Measurements from ENCODE around the gene ARHGAP10.
A peak's percentile ranks its signal among the peaks of the same experiment; 100 is the strongest.

ARHGAP10 gene

GRCh38 chr4:147854154-147854553 is 122.3 kb downstream of the ARHGAP10 start:
- H3K27ac ChIP-seq = no peak overlapping the region
- TF ChIP-seq, protein P1, sequence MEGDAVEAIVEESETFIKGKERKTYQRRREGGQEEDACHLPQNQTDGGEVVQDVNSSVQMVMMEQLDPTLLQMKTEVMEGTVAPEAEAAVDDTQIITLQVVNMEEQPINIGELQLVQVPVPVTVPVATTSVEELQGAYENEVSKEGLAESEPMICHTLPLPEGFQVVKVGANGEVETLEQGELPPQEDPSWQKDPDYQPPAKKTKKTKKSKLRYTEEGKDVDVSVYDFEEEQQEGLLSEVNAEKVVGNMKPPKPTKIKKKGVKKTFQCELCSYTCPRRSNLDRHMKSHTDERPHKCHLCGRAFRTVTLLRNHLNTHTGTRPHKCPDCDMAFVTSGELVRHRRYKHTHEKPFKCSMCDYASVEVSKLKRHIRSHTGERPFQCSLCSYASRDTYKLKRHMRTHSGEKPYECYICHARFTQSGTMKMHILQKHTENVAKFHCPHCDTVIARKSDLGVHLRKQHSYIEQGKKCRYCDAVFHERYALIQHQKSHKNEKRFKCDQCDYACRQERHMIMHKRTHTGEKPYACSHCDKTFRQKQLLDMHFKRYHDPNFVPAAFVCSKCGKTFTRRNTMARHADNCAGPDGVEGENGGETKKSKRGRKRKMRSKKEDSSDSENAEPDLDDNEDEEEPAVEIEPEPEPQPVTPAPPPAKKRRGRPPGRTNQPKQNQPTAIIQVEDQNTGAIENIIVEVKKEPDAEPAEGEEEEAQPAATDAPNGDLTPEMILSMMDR (conservative IDR thresholded peaks at IDR 0.05) = no peak

- H3K27ac ChIP-seq = no peak overlapping the region
- TF ChIP-seq, protein P1 (conservative IDR thresholded peaks at IDR 0.05) = no peak
Observed at GRCh38 chr4:147855571-147856009, 123.7 kb downstream of the ARHGAP10 start.

DNA sequence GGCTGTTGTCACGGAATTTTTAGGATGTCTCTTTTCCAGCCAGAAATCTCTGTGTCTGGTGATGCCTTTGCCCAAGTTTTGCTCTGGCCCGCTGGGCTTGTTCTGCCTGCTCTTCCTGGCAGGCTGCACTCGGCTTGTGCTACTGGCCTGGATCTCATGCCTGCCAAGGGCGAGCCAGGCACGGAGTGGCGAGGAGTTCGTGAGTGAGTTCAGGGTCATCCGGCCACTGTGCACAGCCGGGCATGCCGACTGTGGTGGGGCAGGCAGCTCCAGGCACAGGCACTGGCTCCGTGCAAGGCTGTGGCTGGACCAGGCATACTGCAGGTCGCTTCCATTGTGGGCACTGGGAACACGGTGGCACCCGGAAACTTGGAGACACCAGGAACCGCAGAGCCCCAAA is 129.1 kb downstream of the ARHGAP10 start:
- H3K27ac ChIP-seq = no peak overlapping the region
- TF ChIP-seq, protein P1 (conservative IDR thresholded peaks at IDR 0.05) = no peak

GRCh38 chr4:147862043-147862692 is 130.3 kb downstream of the ARHGAP10 start:
- H3K27ac ChIP-seq = no peak overlapping the region
- TF ChIP-seq, protein P1 (conservative IDR thresholded peaks at IDR 0.05) = no peak

DNA sequence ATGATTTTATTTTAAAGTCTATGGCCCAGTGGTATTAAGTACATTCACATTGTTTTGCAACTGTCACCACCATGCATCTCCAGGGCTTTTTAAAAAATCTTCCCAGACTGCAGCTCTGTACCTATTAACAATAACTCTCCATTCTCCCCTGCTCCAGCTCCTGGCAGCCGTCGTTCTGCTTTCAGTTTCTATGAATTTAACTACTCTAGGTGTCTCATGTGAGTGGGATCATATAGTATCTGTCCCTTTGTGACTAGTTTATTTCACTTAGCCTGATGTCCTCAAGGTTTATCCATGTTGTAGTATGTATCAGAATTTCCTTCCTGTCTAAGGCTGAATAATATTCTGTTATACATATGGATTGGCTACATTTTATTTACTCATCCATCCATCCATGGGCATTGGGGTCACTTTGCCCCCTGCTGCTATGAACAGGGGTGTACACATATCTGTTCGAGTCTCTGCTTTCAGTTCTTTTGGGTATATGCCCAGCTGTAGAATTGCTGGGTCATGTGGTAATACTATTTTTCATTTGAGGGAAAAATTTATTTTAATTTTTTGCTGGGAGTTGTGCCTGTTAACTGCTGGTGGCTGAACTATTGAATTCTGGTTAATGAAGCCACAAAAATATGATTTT is 131.3 kb downstream of the ARHGAP10 start:
- no peak overlapping the region for H3K27ac ChIP-seq
- TF ChIP-seq, protein P1 (conservative IDR thresholded peaks at IDR 0.05) = no peak

DNA sequence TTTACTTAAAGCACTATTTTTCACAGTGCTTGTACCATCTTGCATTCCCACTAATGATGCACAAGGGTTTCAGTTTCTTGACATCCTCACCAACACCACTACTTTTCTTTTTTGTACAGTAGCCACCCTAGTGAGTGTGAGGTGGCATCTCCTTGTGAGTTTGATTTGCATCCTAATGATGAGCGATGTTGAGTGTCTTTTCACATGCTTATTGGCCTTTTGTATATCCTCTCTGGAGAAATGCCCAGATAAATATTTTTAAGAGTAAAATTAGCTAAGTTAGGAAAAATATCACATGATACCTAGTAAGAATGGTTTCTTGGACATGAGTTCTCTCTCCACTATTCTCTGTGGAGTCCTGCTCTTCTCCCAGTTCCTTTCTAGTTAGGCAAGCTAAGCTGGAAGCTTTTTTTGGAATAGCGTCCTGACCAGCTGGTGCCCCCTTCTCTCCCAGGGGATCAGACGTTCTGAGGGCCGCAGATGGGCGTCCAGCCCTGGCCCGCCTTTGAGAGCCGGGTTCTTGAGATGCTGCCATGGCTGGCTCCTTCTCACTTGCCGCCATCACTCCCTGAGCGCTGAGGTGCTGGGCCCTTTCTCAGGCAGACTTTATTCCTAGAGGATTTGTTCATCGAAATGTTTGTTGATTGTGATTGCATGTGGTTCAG is 132.1 kb downstream of the ARHGAP10 start:
- H3K27ac ChIP-seq = peak overlapping the region; percentile 39
- TF ChIP-seq, protein P1 (conservative IDR thresholded peaks at IDR 0.05) = no peak

DNA sequence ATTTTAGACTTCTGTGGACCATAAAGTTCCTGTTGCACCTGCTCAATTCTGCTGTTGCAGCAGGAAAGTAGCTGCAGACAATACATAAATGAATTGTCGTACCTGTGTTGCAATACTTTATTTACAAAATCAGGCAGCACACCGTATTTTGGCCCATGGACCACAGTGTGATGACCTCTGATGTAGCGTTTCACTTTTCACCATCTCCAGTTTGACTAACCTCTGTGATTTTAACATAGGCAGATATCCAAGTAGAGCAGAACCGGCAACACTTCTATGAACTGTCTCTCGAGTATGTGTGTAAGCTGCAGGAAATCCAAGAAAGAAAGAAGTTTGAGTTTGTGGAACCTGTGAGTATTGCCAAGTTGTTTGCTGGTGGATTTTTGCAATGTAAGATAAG is 132.7 kb downstream of the ARHGAP10 start:
- H3K27ac ChIP-seq = peak overlapping the region; percentile 39
- TF ChIP-seq, protein P1 (conservative IDR thresholded peaks at IDR 0.05) = no peak

Measured in VCaP (cell line).